Stimulated activated CD4-positive, alpha-beta T cell treated with anti-CD3 and anti-CD28 coated beads, TNF-alpha, amount 100 ng/mL, for 4 hours (primary cell): ENCODE data around the gene TMEM165.

ENCODE experiments used
- DNase-seq, 3 experiments: peaks; one replicate each; pipeline ENCODE4 v3.0.0-alpha.2; 2020; ENCODE audit warnings: low read depth in 3 of 3

TMEM165 gene

GRCh38 chr4:55406545-55406944, 10.8 kb downstream of the TMEM165 start:
- DNase-seq = no peak

- no peak for DNase-seq
These were observed 11.4 kb downstream of the TMEM165 start for GRCh38 chr4:55407119-55407518.

- DNase-seq = no peak
These were observed 12.0 kb downstream of the TMEM165 start for GRCh38 chr4:55407764-55408163.

- DNase-seq = no peak
These were observed 13.9 kb downstream of the TMEM165 start for GRCh38 chr4:55409468-55410171.

GRCh38 chr4:55410431-55410830, 14.7 kb downstream of the TMEM165 start:
- no peak for DNase-seq

- no peak for DNase-seq
These were observed 15.9 kb downstream of the TMEM165 start for GRCh38 chr4:55411621-55412020.

GRCh38 chr4:55416176-55416575, 20.4 kb downstream of the TMEM165 start:
- DNase-seq = no peak

GRCh38 chr4:55424791-55425190, 29.0 kb downstream of the TMEM165 start:
- no peak for DNase-seq

GRCh38 chr4:55431710-55432336, 36.1 kb downstream of the TMEM165 start:
- no peak for DNase-seq

- DNase-seq = no peak
These were observed 39.5 kb downstream of the TMEM165 start for GRCh38 chr4:55435141-55435841.

- DNase-seq = no peak
These were observed 41.6 kb downstream of the TMEM165 start for GRCh38 chr4:55437356-55437796.

GRCh38 chr4:55437823-55438222, 42.1 kb downstream of the TMEM165 start:
- no peak for DNase-seq

GRCh38 chr4:55438314-55438713, 42.6 kb downstream of the TMEM165 start:
- DNase-seq = no peak

GRCh38 chr4:55439023-55439422, 43.3 kb downstream of the TMEM165 start:
- no peak for DNase-seq

- no peak for DNase-seq
These were observed 45.0 kb downstream of the TMEM165 start for GRCh38 chr4:55440786-55441185.

- DNase-seq = no peak
These were observed 46.8 kb downstream of the TMEM165 start for GRCh38 chr4:55442541-55442940.

- no peak for DNase-seq
These were observed 49.1 kb downstream of the TMEM165 start for GRCh38 chr4:55444827-55445226.

- no peak for DNase-seq
These were observed 50.3 kb downstream of the TMEM165 start for GRCh38 chr4:55445921-55446577.

- DNase-seq = no peak
These were observed 50.8 kb downstream of the TMEM165 start for GRCh38 chr4:55446578-55446922.

GRCh38 chr4:55447108-55447708, 51.5 kb downstream of the TMEM165 start:
- DNase-seq = no peak

GRCh38 chr4:55447831-55448230, 52.1 kb downstream of the TMEM165 start:
- DNase-seq = no peak

- DNase-seq = no peak
These were observed 54.8 kb downstream of the TMEM165 start for GRCh38 chr4:55450566-55450965.
